Measurements from ENCODE around the gene ELFN1.

The ELFN1 gene

DNA sequence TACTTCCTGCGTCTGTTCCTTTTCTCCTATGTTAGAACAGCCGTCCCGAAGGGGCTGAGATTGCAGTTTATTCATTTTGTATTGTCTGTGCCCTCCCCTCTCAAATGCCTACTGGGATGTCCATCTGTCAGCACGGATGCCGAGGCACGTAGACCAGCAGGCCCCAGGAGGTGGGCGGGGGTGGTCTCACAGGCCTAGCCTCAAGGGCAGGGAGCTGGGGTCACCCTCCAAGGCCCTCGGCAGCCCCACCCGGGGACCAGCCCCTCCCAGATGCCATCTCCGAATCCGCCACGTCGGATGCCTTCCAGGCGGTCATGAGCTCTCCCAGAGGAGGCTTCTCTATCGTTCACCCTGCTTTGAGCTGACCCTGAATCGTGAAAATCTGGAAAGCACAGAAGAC, 59.7 kb downstream of the ELFN1 start:
- no peak for DNase-seq

GRCh38 chr7:1732072-1732471, 62.0 kb downstream of the ELFN1 start:
- DNase-seq, result no peak

DNA sequence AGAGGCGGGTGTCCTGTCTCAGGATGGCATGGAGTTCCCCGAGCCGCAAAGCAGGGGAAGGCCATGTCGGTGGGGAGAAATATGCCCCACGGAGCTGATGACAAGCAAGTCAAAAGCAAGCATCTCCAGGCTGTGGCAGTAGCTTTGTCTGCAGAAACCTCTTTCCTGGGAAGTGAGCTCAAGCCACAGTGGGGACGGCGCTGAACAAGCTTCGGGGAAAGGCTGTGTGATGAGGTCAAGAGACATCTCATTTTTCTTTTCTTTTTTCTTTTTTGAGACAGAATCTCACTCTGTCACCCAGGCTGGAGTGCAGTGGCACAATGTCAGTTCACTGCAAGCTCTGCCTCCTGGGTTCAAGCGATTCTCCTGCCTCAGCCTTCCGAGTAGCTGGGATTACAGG, 62.6 kb downstream of the ELFN1 start:
- no peak for DNase-seq

DNA sequence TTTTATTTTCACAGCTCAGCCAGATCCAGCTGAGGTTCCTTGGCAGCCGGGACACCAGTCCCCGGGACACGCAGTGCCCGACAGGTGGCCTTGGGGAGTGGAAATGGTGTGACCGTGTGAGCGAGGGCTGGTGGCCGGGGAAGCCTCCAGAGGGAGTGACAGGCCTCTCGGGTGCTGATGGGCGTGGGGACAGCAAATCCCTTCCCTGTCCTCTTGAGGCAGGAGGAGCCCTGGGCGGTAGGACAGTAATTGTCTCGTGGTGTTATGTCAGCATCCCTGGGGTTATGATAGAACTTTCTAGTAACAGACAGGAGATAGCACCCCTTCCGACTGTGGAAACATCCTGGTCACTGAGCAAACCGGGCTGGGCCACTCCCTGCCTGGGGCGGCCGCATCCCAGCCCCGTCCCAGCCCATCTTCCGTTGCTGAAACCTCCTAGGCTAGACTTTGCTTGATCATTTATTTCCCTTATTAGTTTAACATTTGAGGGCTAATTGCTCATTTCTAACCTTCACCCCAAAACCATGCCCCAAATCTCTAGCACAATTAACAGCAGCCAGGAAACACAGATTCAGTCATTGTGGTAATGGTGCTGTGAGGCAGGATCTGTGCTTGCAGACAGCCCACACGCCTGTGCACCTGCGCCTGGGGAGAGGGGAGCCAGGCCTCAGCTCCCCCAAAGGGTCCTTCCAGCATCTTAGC, 63.3 kb downstream of the ELFN1 start:
- no peak for DNase-seq

GRCh38 chr7:1733908-1734730, 64.0 kb downstream of the ELFN1 start:
- DNase-seq, result no peak

DNA sequence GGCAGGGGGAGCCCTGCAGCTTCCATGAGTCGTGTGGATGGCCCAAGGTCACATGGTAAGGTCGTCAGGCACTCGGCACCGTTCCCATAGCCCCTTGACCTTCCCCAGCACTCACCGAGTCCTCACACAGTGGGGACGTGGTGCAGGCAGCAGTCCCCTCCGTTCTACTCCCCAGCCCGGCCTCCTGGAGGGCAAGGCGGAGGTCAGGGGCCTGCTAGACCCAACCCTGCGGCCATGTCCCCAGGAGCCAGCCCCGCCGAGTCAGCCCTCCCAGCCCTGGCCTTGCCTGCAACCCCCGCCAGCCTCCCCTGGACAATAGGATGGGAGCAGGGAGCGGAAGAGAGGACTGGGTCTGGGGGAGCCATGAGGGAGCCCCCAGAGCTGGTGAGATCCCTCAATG, 65.2 kb downstream of the ELFN1 start:
- no peak for DNase-seq

GRCh38 chr7:1735806-1736483, 65.9 kb downstream of the ELFN1 start:
- no peak for DNase-seq

- no peak for DNase-seq
Observed at GRCh38 chr7:1736484-1736817, 66.4 kb downstream of the ELFN1 start.

GRCh38 chr7:1736830-1737229, 66.8 kb downstream of the ELFN1 start:
- DNase-seq, result no peak

DNA sequence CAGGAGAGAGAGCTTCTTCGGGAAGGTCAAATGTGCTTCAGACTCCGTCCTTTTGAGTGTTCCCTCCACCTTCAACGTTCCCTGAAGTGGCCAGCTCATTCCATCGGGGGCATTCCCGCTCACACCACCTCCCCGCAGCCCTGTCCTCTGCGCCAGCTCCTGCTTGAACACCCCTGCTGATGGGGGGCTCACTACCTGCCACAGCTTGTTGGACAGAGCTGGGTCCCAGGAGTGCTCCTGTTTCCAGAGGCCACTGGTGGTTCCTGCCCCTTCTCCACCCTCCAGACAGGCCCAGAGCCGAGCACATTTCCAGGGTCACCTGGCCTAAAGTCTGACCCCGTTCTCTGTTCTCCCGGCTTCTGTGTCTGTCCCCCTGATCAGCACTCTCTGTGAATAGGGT, 67.4 kb downstream of the ELFN1 start:
- DNase-seq, result no peak

- DNase-seq, result no peak
Observed at GRCh38 chr7:1737956-1738355, 67.9 kb downstream of the ELFN1 start.

DNA sequence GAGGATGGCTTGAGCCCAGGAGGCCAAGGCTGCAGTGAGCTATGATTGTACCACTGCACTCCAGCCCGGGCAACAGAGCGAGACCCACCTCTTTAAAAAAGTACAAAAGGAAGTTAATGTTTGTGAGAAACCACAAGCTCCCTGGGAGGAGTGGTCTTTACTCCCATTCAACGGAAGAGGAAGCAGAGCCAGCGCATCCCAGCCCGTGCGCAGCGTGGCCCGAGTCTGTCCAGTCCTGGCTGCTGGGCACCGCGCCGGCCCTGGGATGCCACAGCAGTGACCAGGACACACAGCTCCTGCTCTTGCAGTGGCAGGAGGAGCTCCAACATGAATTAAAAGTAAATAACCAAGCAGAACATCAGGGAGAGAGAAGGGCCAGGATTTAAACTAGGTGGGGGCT, 68.4 kb downstream of the ELFN1 start:
- no peak for DNase-seq

- DNase-seq, result no peak
Observed at GRCh38 chr7:1738956-1739355, 68.9 kb downstream of the ELFN1 start.

GRCh38 chr7:1739593-1739992, 69.5 kb downstream of the ELFN1 start:
- DNase-seq, result no peak

DNA sequence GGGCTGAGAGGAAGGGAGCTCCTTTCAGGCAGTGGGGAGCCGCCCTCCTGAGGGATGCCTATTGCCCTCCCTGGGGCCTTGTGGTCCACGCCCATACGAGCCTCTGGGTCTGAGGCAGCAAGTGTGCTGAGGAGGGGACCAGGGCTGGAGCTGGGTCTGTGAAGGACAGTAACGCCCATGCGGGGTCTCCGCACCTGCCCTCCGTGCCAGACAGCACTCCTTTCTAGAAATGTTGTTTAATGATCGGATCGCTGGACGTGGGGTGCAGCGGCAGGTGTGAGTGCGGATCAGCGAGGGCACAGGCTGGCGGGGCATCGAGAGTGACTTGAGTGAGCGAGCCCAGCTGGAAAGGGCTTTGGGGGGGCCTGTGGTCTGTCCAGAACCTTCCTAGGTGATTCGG, 70.1 kb downstream of the ELFN1 start:
- no peak for DNase-seq

- DNase-seq, result no peak
Observed at GRCh38 chr7:1741246-1741645, 71.2 kb downstream of the ELFN1 start.

GRCh38 chr7:1741751-1742554, 71.9 kb downstream of the ELFN1 start:
- no peak for DNase-seq

GRCh38 chr7:1742555-1743303, 72.7 kb downstream of the ELFN1 start:
- no peak for DNase-seq

GRCh38 chr7:1743481-1744230, 73.6 kb downstream of the ELFN1 start:
- DNase-seq, result no peak

DNA sequence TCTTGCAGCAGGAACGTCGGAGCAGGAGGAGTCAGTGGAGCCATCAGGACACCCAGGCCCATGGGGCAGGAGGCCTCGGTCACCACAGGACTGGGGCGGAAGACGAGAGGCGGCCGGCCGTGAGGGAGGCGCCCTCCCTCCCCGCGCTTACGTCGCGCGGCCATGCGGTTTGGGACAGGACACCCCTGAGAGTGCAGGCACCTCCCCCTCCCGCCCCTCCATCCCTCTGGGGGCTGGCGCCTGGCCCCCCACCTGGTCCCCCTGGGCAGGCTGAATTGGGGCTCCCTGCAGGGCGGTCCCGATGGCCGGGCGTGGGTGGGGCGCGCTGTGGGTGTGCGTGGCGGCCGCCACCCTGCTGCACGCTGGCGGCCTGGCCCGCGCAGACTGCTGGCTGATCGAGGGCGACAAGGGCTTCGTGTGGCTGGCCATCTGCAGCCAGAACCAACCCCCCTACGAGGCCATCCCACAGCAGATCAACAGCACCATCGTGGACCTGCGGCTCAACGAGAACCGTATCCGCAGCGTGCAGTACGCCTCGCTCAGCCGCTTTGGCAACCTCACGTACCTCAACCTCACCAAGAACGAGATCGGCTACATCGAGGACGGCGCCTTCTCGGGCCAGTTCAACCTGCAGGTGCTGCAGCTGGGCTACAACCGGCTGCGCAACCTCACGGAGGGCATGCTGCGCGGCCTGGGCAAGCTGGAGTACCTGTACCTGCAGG, 74.4 kb downstream of the ELFN1 start:
- DNase-seq, result no peak

- DNase-seq, result no peak
Observed at GRCh38 chr7:1745018-1745532, 75.0 kb downstream of the ELFN1 start.
